ENCODE results near the gene MYO3B.
"Not testable (repeated sequence)": the region's sequence is repeated elsewhere in the genome, so short reads cannot be mapped to it uniquely, and the experiment has no call there.

MYO3B gene

DNA sequence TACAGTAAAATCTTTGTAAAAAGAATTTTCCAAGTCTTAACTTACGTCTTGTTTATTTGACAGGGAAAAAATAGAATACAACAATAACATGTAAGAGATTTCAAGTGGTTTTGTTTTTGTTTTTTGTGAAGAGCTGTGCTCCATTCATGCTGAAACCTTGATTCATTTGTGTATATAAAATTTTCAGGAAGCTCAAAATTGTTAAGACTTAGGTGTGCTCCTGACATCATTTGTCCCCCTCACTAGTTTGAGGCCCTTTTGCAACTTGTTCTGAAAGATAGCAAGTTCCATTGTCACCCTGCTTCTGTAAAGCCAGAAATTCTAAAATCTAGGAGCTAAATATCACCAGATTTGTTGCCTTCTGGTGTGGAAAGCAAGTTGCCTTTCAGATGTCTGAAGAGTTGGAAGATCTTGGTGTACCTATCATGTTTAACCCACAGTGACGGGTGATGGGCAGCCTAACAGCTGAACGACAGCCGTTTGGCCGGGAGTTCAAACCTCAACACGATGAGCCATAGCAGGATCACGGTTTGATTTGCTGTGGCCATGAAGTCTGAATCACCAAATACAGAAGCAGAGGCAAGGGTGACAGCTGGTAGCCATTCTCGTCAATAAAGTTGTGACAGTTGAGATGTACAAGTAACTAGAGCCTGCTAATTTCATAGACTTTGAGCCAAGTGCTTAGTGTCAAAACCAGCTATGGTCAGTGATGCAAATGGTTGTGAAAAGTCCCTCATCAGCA, 331.7 kb downstream of the MYO3B start:
- no peak for DNase-seq (ENCODE audit: low spot score)

GRCh38 chr2:170512266-170512665, 334.3 kb downstream of the MYO3B start:
- no peak for DNase-seq (ENCODE audit: low spot score)

GRCh38 chr2:170514140-170514539, 336.2 kb downstream of the MYO3B start:
- DNase-seq (ENCODE audit: low spot score) = no peak

- DNase-seq (ENCODE audit: low spot score) = no peak
Measured at GRCh38 chr2:170517538-170517937, 339.6 kb downstream of the MYO3B start.

GRCh38 chr2:170518911-170519310, 341.0 kb downstream of the MYO3B start:
- no peak for DNase-seq (ENCODE audit: low spot score)

DNA sequence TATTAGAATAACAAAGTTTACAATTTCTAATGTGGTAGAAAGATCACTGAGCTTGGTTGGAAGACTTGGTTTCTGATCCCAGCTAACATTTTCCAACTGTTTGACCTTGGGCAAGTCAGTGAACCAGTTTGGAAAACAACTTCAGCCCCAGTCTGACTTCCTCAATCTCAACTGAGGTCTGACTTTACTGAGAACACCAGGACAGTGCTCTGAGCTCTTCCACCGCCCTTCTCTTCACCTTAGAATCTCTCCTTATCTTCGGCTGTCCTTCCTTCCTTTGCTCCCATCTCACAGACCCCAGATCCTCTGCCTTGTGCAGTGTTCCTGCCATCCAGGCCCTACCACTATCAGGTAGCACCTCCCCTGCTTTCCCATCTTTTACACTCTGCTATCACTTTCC, 343.4 kb downstream of the MYO3B start:
- no peak for DNase-seq (ENCODE audit: low spot score)

- DNase-seq (ENCODE audit: low spot score) = no peak
Measured at GRCh38 chr2:170523506-170523905, 345.6 kb downstream of the MYO3B start.

- DNase-seq (ENCODE audit: low spot score) = no peak
Measured at GRCh38 chr2:170524828-170525565, 347.1 kb downstream of the MYO3B start.

GRCh38 chr2:170525566-170525900, 347.6 kb downstream of the MYO3B start:
- no peak for DNase-seq (ENCODE audit: low spot score)

- DNase-seq (ENCODE audit: low spot score) = no peak
Measured at GRCh38 chr2:170530284-170530745, 352.4 kb downstream of the MYO3B start.

DNA sequence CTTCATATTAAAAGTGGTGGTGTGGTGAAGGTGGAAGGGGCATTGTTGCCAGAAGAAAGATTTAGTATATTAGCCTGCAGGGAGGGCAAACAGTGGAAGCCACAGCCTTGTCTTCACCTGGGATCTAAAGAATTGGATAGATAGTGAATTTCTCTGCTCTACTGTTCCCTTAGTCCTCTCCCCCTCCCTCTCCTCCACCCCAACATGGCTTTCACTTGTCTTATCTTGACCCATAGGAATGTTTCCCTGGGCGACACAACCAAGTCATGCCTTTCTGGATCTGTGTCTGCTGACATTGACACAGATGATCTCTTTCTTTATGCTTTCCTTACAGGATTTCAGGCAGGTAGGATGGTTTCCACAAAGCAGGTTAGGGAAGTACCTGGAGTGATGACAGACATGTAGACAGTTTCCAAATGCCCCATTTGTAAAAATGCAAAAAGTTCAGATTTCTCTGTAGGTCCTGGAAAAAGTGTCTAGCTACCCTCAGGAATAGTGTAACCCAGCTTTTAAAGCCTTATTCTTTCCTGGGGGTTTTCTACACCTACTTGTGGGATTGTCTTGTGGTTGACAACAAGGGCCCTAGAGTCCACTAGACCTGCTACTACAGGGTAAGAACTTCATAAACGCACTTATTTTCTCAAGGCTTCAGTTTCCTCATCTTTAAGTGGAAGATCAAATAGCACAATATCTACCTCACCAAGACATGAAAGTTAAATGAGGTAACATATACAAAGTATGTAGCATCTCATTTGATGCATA, 353.0 kb downstream of the MYO3B start:
- DNase-seq (ENCODE audit: low spot score) = no peak

DNA sequence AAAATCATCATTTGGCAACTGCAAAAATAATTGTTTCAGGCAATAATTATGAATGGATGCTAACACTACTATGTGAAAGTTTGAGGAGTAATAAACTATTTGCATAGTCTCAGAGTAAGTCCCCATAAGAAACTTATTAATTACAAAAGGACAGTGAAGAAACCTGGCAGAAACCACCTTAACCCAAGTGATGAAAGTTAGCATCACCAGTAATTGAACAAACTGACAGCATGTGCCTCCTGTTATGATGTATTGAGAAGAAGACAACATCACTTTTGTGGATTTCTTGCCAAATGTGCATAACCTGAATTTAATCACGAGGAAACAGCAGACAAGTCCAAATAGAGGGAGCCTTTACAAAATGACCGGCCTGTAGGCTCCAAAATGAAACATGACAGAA, 353.9 kb downstream of the MYO3B start:
- no peak for DNase-seq (ENCODE audit: low spot score)

DNA sequence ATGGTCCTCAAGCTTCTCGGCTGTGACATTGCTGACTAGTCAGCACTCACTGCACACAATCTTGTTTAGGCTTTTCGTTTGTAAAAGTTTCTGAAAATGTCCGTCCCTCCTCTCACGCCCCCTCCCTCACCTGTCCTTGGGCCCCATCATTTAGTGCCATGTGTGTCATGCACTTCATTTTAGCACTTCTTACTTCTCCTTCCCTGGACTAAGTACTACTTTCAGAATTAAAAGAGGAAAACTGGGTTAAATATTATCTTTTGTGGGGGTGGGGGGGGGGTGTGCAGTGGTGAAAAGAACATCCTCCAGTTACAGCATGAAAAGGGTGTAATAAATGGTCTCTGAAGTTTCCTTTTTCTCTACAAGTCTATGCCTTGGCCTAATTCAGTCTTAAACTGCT, 355.2 kb downstream of the MYO3B start:
- DNase-seq (ENCODE audit: low spot score) = no peak

DNA sequence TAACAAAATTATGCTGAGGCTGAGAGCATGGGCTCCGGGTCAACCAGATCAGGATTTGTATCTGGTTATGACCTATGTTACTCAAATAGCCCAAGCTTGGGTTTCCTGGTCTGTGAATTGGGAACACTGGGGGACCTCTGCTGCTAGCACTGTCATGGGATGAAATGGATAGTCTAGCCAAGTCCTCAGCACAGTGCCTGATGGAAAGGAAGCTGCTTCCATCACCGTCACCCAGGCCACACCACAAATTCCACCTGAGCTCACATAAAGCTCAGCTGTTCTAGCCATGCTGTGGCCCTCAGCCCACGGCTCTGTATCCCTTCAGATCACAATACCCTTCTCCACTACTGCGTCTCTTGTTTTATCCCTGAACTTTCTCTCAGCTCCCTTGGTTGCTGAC, 357.6 kb downstream of the MYO3B start:
- no peak for DNase-seq (ENCODE audit: low spot score)

DNA sequence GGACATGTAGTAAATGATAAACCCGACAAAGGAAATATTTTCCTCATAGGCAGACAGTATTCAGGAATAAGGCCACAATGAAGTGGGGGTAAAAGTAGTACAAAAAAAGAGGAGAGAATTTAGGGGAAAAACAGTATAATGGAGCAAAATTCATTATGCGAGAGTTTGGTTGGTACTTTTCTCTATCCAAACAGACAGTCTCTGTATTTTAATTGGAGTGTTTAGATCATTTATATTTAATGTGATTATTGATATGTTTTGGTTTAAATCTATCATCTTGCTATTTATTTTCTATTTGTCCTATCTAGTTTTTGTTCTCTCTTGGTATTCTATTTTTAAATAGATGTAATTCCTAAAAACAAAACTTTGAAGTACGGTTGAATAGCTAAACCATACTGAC, 366.9 kb downstream of the MYO3B start:
- DNase-seq (ENCODE audit: low spot score) = no peak

DNA sequence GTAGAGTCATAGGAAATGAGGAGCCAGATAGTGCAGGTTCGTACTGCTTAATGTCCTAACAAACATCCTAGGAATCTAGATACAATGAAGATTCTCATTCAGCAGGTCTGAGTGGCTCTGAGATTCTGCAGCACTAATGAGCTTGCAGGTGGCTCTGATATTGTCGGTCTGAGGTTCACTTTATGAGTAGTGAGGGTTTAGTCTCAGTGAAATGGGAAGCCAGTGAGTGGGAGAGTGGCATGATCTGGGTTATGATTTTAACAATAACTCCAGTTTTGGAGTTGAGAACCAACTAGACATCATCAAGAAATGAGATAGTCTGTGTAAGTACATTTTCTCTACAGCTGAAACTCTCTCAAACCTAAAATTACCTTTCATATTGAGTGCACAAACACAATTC, 370.4 kb downstream of the MYO3B start:
- no peak for DNase-seq (ENCODE audit: low spot score)

DNA sequence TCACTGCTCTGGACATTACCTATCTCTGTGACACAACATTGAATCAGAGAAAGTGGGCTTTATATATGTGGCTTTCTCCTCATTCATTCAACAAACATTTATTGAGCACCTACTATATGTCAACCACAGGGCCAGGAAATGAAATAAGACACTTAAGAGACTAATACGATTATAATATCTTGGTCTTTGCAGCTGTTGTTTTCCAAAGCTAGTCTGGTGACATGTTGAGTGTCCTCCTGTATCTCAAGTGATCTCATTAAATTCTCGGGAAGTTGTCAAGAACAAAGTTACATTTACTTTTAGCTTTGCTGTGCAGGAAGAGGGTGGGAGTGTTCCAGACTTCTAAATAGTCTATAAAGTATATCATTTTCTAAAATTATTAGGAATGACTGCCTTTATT, 372.6 kb downstream of the MYO3B start:
- DNase-seq (ENCODE audit: low spot score) = no peak

- not testable (repeated sequence) for DNase-seq (ENCODE audit: low spot score)
Measured at GRCh38 chr2:170551899-170552298, 374.0 kb downstream of the MYO3B start.

- no peak for DNase-seq (ENCODE audit: low spot score)
Measured at GRCh38 chr2:170553748-170554147, 375.8 kb downstream of the MYO3B start.

DNA sequence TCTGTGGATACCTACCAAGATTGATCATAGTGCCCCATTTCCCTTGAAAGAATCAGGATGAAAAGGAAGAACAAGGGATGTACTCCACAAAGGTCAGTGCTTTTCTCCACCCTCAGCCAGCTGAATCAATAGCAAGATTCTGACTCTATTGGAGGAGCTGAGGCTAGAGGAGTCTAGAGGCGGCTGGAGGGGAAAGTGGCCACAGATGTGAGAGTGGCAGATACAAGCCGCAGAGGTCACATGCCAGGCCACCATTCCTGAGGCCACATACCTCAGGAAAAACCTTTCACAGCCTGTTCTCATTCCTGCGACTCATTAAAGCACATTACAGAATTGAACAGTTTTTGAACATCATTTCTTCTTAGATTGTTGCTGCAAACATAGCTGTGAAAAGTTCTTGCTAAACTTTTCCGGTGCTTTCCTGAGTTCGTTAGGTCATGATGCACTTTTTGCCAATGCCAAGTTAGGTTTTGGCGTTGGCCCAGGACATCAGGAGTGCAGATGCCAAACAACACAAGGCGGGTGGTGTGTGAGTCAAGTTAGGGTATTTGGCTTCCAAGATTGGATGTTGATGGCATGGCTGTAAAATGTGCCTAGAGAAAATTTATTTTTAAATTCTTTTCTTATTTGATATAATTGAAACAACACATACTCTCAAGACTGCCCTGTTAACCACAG, 376.5 kb downstream of the MYO3B start:
- no peak for DNase-seq (ENCODE audit: low spot score)

- no peak for DNase-seq (ENCODE audit: low spot score)
Measured at GRCh38 chr2:170562928-170563327, 385.0 kb downstream of the MYO3B start.

- DNase-seq (ENCODE audit: low spot score) = no peak
Measured at GRCh38 chr2:170563401-170563800, 385.5 kb downstream of the MYO3B start.
